Liver (tissue), 3 donors: ENCODE data around the gene SLC38A3.

Source experiments
- EGR1 ChIP-seq, 2 donors: IDR thresholded peaks; 2 replicates each; pipeline ENCODE4 v1.6.1; 2016 to 2018; ENCODE audit warnings: antibody characterized with exemption in 2 of 2, low read depth in 2 of 2
- GABPA ChIP-seq, 2 donors: IDR thresholded peaks in 1 of 2; conservative IDR thresholded peaks in 1 of 2; 2 replicates each; pipeline ENCODE4 v1.6.1; 2016; ENCODE audit warnings: antibody characterized with exemption in 2 of 2, mild to moderate bottlenecking in 1 of 2, moderate library complexity in 1 of 2
- JUND ChIP-seq, 2 donors: IDR thresholded peaks; 2 replicates each; pipeline ENCODE4 v1.6.1; 2016; ENCODE audit warnings: antibody characterized with exemption in 2 of 2
- SP1 ChIP-seq: IDR thresholded peaks from 2 replicates; pipeline ENCODE4 v1.6.1; 2018; ENCODE audit warnings: antibody characterized with exemption, mild to moderate bottlenecking
- TF ChIP-seq, protein P1 (sequence below): fragments of 150-350 bp; IDR thresholded peaks from 2 replicates; pipeline ENCODE4 v1.5.1; 2017; ENCODE audit warnings: improper control_type of control experiment, low read depth, low read length; ENCODE audit not compliant: missing input control
- TF ChIP-seq, protein P2 (sequence below): IDR thresholded peaks from 2 replicates; pipeline ENCODE4 v1.6.1; 2016; ENCODE audit warnings: antibody characterized with exemption
- TF ChIP-seq, protein P3 (sequence below): IDR thresholded peaks from 2 replicates; pipeline ENCODE4 v1.6.1; 2016; ENCODE audit warnings: antibody characterized with exemption, mild to moderate bottlenecking
- donor health status: healthy.
- donor health status: healthy.

DNA sequence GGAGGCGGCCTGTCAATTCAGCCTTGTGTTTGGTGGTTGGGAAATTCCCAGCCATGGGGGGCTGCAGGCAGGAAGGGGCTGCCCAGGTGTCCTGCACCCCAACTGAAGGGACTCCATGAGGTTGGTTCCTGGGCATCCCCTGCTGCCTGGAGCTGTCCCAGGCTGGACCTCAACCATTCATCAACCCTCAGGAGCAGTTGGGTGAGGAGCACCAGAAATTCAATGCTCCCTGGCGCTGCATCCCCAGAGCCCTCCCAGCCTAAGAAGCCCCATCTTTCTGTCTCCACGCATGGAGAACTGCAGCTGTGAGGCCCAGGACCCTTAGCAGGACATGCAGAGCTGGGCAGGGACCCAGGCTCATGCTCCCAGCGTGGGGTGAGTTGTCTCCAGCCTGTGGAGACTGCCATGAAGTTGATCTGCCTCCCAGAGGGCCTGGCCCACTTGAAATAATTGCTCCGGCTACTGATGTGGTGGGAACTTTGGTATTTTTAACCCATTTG is 55.9 kb downstream of the SLC38A3 start:
- TF ChIP-seq, protein P1, sequence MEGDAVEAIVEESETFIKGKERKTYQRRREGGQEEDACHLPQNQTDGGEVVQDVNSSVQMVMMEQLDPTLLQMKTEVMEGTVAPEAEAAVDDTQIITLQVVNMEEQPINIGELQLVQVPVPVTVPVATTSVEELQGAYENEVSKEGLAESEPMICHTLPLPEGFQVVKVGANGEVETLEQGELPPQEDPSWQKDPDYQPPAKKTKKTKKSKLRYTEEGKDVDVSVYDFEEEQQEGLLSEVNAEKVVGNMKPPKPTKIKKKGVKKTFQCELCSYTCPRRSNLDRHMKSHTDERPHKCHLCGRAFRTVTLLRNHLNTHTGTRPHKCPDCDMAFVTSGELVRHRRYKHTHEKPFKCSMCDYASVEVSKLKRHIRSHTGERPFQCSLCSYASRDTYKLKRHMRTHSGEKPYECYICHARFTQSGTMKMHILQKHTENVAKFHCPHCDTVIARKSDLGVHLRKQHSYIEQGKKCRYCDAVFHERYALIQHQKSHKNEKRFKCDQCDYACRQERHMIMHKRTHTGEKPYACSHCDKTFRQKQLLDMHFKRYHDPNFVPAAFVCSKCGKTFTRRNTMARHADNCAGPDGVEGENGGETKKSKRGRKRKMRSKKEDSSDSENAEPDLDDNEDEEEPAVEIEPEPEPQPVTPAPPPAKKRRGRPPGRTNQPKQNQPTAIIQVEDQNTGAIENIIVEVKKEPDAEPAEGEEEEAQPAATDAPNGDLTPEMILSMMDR = no peak
- no peak for TF ChIP-seq GABPA (IDR thresholded peaks at IDR 0.05 in 1 of 2, conservative IDR thresholded peaks at IDR 0.05 in 1 of 2)
- TF ChIP-seq JUND (IDR thresholded peaks at IDR 0.05) = no peak
- TF ChIP-seq, protein P2, sequence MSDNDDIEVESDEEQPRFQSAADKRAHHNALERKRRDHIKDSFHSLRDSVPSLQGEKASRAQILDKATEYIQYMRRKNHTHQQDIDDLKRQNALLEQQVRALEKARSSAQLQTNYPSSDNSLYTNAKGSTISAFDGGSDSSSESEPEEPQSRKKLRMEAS = no peak
- no peak for TF ChIP-seq EGR1 (IDR thresholded peaks at IDR 0.05; ENCODE audit: low read depth in 2 of 2)
- TF ChIP-seq SP1 = no peak
- TF ChIP-seq, protein P3, sequence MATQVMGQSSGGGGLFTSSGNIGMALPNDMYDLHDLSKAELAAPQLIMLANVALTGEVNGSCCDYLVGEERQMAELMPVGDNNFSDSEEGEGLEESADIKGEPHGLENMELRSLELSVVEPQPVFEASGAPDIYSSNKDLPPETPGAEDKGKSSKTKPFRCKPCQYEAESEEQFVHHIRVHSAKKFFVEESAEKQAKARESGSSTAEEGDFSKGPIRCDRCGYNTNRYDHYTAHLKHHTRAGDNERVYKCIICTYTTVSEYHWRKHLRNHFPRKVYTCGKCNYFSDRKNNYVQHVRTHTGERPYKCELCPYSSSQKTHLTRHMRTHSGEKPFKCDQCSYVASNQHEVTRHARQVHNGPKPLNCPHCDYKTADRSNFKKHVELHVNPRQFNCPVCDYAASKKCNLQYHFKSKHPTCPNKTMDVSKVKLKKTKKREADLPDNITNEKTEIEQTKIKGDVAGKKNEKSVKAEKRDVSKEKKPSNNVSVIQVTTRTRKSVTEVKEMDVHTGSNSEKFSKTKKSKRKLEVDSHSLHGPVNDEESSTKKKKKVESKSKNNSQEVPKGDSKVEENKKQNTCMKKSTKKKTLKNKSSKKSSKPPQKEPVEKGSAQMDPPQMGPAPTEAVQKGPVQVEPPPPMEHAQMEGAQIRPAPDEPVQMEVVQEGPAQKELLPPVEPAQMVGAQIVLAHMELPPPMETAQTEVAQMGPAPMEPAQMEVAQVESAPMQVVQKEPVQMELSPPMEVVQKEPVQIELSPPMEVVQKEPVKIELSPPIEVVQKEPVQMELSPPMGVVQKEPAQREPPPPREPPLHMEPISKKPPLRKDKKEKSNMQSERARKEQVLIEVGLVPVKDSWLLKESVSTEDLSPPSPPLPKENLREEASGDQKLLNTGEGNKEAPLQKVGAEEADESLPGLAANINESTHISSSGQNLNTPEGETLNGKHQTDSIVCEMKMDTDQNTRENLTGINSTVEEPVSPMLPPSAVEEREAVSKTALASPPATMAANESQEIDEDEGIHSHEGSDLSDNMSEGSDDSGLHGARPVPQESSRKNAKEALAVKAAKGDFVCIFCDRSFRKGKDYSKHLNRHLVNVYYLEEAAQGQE = no peak
